ENCODE results near the gene PPP6R3.

DNA sequence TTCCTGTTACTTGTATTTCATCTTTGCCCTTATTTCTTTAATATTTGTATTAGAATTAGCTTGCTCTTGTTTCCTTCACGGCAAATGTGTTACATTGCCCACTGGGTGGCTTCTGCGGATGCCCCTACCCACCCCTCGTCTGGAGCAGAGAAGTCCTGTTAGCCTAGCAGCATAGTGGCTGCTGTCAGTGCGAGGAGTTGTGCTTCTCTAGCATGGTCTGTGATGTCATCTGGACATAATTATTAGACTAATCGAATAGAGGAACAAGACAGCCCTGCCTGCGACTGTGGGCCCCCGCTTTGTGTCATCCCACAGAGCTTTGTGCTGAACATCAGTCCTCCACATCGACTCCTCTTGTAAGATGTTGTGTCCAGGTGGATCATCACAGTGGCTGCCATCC is 74.5 kb downstream of the PPP6R3 start:
- TF ChIP-seq, protein P1, sequence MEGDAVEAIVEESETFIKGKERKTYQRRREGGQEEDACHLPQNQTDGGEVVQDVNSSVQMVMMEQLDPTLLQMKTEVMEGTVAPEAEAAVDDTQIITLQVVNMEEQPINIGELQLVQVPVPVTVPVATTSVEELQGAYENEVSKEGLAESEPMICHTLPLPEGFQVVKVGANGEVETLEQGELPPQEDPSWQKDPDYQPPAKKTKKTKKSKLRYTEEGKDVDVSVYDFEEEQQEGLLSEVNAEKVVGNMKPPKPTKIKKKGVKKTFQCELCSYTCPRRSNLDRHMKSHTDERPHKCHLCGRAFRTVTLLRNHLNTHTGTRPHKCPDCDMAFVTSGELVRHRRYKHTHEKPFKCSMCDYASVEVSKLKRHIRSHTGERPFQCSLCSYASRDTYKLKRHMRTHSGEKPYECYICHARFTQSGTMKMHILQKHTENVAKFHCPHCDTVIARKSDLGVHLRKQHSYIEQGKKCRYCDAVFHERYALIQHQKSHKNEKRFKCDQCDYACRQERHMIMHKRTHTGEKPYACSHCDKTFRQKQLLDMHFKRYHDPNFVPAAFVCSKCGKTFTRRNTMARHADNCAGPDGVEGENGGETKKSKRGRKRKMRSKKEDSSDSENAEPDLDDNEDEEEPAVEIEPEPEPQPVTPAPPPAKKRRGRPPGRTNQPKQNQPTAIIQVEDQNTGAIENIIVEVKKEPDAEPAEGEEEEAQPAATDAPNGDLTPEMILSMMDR (IDR thresholded peaks at IDR 0.05; ENCODE audit: low read depth, low read length) = no peak
- TF ChIP-seq POLR2A (IDR thresholded peaks at IDR 0.05; ENCODE audit: extremely low read depth, insufficient read length) (no peak), MYC (IDR thresholded peaks at IDR 0.05; ENCODE audit: low read depth, low read length) (no peak)
- TF ChIP-seq, protein P2, sequence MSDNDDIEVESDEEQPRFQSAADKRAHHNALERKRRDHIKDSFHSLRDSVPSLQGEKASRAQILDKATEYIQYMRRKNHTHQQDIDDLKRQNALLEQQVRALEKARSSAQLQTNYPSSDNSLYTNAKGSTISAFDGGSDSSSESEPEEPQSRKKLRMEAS (IDR thresholded peaks at IDR 0.05; ENCODE audit: low read depth, low read length) = no peak
